GM18511 (cell line): ENCODE results near the gene NME8.

ENCODE experiments used
- ATAC-seq: cut with Tn5 transposase; IDR thresholded peaks from one replicate; pipeline ENCODE4 v1.9.1; 2021; ENCODE audit warnings: mild to moderate bottlenecking, moderate library complexity; ENCODE audit not compliant: unreplicated experiment

NME8 gene

GRCh38 chr7:37899712-37900247 lies 51.4 kb downstream of the NME8 start:
- ATAC-seq: no peak

GRCh38 chr7:37901236-37901827 lies 52.9 kb downstream of the NME8 start:
- ATAC-seq: no peak

- no peak for ATAC-seq
These were observed 53.6 kb downstream of the NME8 start for GRCh38 chr7:37901890-37902524.

- no peak for ATAC-seq
These were observed 59.9 kb downstream of the NME8 start for GRCh38 chr7:37908221-37908788.

GRCh38 chr7:37912756-37913155 lies 64.4 kb downstream of the NME8 start:
- ATAC-seq: no peak

- ATAC-seq: peak; percentile 36
These were observed 67.0 kb downstream of the NME8 start for GRCh38 chr7:37915438-37915837.

GRCh38 chr7:37916017-37916672 lies 67.7 kb downstream of the NME8 start:
- ATAC-seq: no peak

GRCh38 chr7:37916673-37917660 lies 68.6 kb downstream of the NME8 start, which contains the start of gene SFRP4:
Gene SFRP4, minus strand, starts transcription at chr7:37916817. Its CDS starts 280 bp downstream, at chr7:37916537.
- peak; percentile 32 for ATAC-seq

- ATAC-seq: no peak
These were observed 70.1 kb downstream of the NME8 start for GRCh38 chr7:37918526-37918925.

- ATAC-seq: peak; percentile 65
These were observed 72.0 kb downstream of the NME8 start, which contains the start of gene EPDR1 for GRCh38 chr7:37920305-37920848. Gene EPDR1, plus strand, starts transcription at chr7:37920640. Its CDS starts 300 bp downstream, at chr7:37920940.

GRCh38 chr7:37920849-37921805 lies 72.7 kb downstream of the NME8 start:
- ATAC-seq: peak; percentile 67

- ATAC-seq: no peak
These were observed 73.5 kb downstream of the NME8 start for GRCh38 chr7:37921876-37922275.

GRCh38 chr7:37923996-37924395 lies 75.6 kb downstream of the NME8 start:
- ATAC-seq: no peak

GRCh38 chr7:37924491-37925041 lies 76.2 kb downstream of the NME8 start:
- ATAC-seq: no peak

GRCh38 chr7:37925620-37926019 lies 77.2 kb downstream of the NME8 start:
- ATAC-seq: no peak

- ATAC-seq: no peak
These were observed 79.5 kb downstream of the NME8 start for GRCh38 chr7:37927773-37928444.

- ATAC-seq: no peak
These were observed 80.5 kb downstream of the NME8 start for GRCh38 chr7:37928878-37929277.
